MV-4-11 (cell line): ENCODE data around the gene GLI2.
A peak's percentile ranks its signal among the peaks of the same experiment; 100 is the strongest.

Experiments used
- DNase-seq: peaks from one replicate; lab custom pipeline; 2025; lab: John Stamatoyannopoulos, UW

GLI2 gene

GRCh38 chr2:120735746-120736170 lies at the start of gene GLI2:
Gene GLI2 (plus strand): TSS chr2:120735868. CDS start chr2:120797321, 61,453 bp downstream.
- DNase-seq: peak; percentile 47

GRCh38 chr2:120685974-120686297 lies 49.7 kb upstream of the GLI2 start:
- no peak for DNase-seq

GRCh38 chr2:120686511-120687168 lies 49.0 kb upstream of the GLI2 start:
- no peak for DNase-seq

GRCh38 chr2:120687210-120687609 lies 48.5 kb upstream of the GLI2 start:
- no peak for DNase-seq

- no peak for DNase-seq
Observed at GRCh38 chr2:120690521-120690920, 45.1 kb upstream of the GLI2 start.

- no peak for DNase-seq
Observed at GRCh38 chr2:120691410-120691809, 44.3 kb upstream of the GLI2 start.

GRCh38 chr2:120692691-120693090 lies 43.0 kb upstream of the GLI2 start:
- no peak for DNase-seq

- DNase-seq: no peak
Observed at GRCh38 chr2:120693121-120693520, 42.5 kb upstream of the GLI2 start.

- DNase-seq: no peak
Observed at GRCh38 chr2:120694034-120694433, 41.6 kb upstream of the GLI2 start.

GRCh38 chr2:120697471-120697870 lies 38.2 kb upstream of the GLI2 start:
- DNase-seq: no peak

GRCh38 chr2:120699292-120699691 lies 36.4 kb upstream of the GLI2 start:
- no peak for DNase-seq

- DNase-seq: no peak
Observed at GRCh38 chr2:120700659-120701058, 35.0 kb upstream of the GLI2 start.

- DNase-seq: no peak
Observed at GRCh38 chr2:120701096-120701495, 34.6 kb upstream of the GLI2 start.

- no peak for DNase-seq
Observed at GRCh38 chr2:120701499-120701898, 34.2 kb upstream of the GLI2 start.

- DNase-seq: no peak
Observed at GRCh38 chr2:120702061-120702460, 33.6 kb upstream of the GLI2 start.

GRCh38 chr2:120702801-120703200 lies 32.9 kb upstream of the GLI2 start:
- no peak for DNase-seq

GRCh38 chr2:120703330-120703994 lies 32.2 kb upstream of the GLI2 start:
- DNase-seq: no peak

GRCh38 chr2:120704696-120705095 lies 31.0 kb upstream of the GLI2 start:
- DNase-seq: no peak

GRCh38 chr2:120707816-120708215 lies 27.9 kb upstream of the GLI2 start:
- no peak for DNase-seq

- no peak for DNase-seq
Observed at GRCh38 chr2:120708944-120709607, 26.6 kb upstream of the GLI2 start.

- no peak for DNase-seq
Observed at GRCh38 chr2:120709608-120710041, 26.0 kb upstream of the GLI2 start.

GRCh38 chr2:120710256-120710655 lies 25.4 kb upstream of the GLI2 start:
- no peak for DNase-seq

- no peak for DNase-seq
Observed at GRCh38 chr2:120711694-120712093, 24.0 kb upstream of the GLI2 start.
